WTC11 (cell line): ENCODE data around the gene COPS4. TPM values are rescaled to one million over a fixed set of nuclear protein-coding genes. Genes with fewer than 3 reads are reported as not detected.
"Not testable (repeated sequence)": the region's sequence is repeated elsewhere in the genome, so short reads cannot be mapped to it uniquely, and the experiment has no call there.

Source experiments
- ATAC-seq: fragments of 200-7000 bp; cut with Tn5 transposase; 2 replicates; pipeline ENCODE4 v1.10.0; 2021; ENCODE audit warnings: mild to moderate bottlenecking, moderate library complexity
- CTCF ChIA-PET: fragments of 300-600 bp; sonication (Branson Sonifier 250); formaldehyde crosslinking; loops from one replicate; lab custom pipeline; 2021; ENCODE audit warnings: antibody characterized with exemption; lab: Charles Lee
- POLR2A ChIA-PET: fragments of 350-600 bp; sonication (Branson Sonifier 250); formaldehyde crosslinking; loops from one replicate; lab custom pipeline; 2021; ENCODE audit warnings: antibody characterized with exemption; lab: Charles Lee
- DNase-seq: peaks from one replicate; pipeline ENCODE4 v3.0.0; 2021; ENCODE audit warnings: low spot score
- H3K27ac Mint-ChIP-seq: 2 replicates; pipeline ENCODE4 v1.8.0; 2021; ENCODE audit warnings: mixed read lengths
- H3K27me3 Mint-ChIP-seq: 2 replicates; pipeline ENCODE4 v1.8.0; 2021; ENCODE audit warnings: low read depth, mild to moderate bottlenecking, moderate library complexity, mixed read lengths
- H3K36me3 Mint-ChIP-seq: 2 replicates; pipeline ENCODE4 v1.8.0; 2021; ENCODE audit warnings: mixed read lengths
- H3K4me1 Mint-ChIP-seq: 2 replicates; pipeline ENCODE4 v1.8.0; 2022; ENCODE audit warnings: mixed read lengths
- H3K4me3 Mint-ChIP-seq: 2 replicates; pipeline ENCODE4 v1.8.0; 2021; ENCODE audit warnings: mild to moderate bottlenecking, moderate library complexity, mixed read lengths
- H3K9me3 Mint-ChIP-seq: 2 replicates; pipeline ENCODE4 v1.8.0; 2021; ENCODE audit warnings: mixed read lengths
- AR ChIP-seq: fragments of 250-450 bp; sonication (Bioruptor Pico); IDR thresholded peaks from 2 replicates; pipeline ENCODE4 v1.9.0; 2021; ENCODE audit warnings: mild to moderate bottlenecking
- E2F1 ChIP-seq: sonication (generic); formaldehyde crosslinking; IDR thresholded peaks from 2 replicates; pipeline ENCODE4 v1.8.0; 2022; ENCODE audit warnings: mild to moderate bottlenecking, missing genetic modification reagents
- IRF2 ChIP-seq: sonication (generic); formaldehyde crosslinking; IDR thresholded peaks from 2 replicates; pipeline ENCODE4 v1.8.0; 2022; ENCODE audit warnings: low read depth, missing genetic modification reagents, borderline replicate concordance
- NR2C2 ChIP-seq: sonication (generic); formaldehyde crosslinking; IDR thresholded peaks from 2 replicates; pipeline ENCODE4 v1.8.0; 2022; ENCODE audit warnings: mild to moderate bottlenecking, missing genetic modification reagents
- PRDM15 ChIP-seq: sonication (generic); formaldehyde crosslinking; IDR thresholded peaks from 2 replicates; pipeline ENCODE4 v1.8.0; 2022; ENCODE audit warnings: missing genetic modification reagents
- SMAD4 ChIP-seq: sonication (generic); formaldehyde crosslinking; IDR thresholded peaks from 2 replicates; pipeline ENCODE4 v1.8.0; 2022; ENCODE audit warnings: mild to moderate bottlenecking, missing genetic modification reagents
- SOX15 ChIP-seq: fragments of 250-450 bp; sonication (Bioruptor Pico); IDR thresholded peaks from 2 replicates; pipeline ENCODE4 v1.9.0; 2021; ENCODE audit warnings: mild to moderate bottlenecking
- TEAD1 ChIP-seq: sonication (generic); formaldehyde crosslinking; IDR thresholded peaks from 2 replicates; pipeline ENCODE4 v1.8.0; 2022; ENCODE audit warnings: mild to moderate bottlenecking, missing genetic modification reagents
- USF2 ChIP-seq: sonication (generic); formaldehyde crosslinking; IDR thresholded peaks from 2 replicates; pipeline ENCODE4 v1.8.1; 2023; ENCODE audit warnings: mild to moderate bottlenecking, missing genetic modification reagents, moderate library complexity
- ZNF317 ChIP-seq: sonication (generic); formaldehyde crosslinking; IDR thresholded peaks from 2 replicates; pipeline ENCODE4 v1.8.1; 2023; ENCODE audit warnings: low read depth, mild to moderate bottlenecking, moderate library complexity, missing genetic modification reagents, borderline replicate concordance
- ZNF396 ChIP-seq: fragments of 250-450 bp; sonication (Bioruptor Pico); IDR thresholded peaks from 2 replicates; pipeline ENCODE4 v1.8.0; 2021; ENCODE audit warnings: mild to moderate bottlenecking, moderate library complexity, borderline replicate concordance
- total RNA-seq: library from RNA; stranded (reverse); gene quantifications from 3 replicates; pipeline ENCODE4 v1.2.3, GENCODE V29; 2021
- TF ChIP-seq, protein P1 (sequence below): sonication (generic); formaldehyde crosslinking; IDR thresholded peaks from 2 replicates; pipeline ENCODE4 v1.8.1; 2022; ENCODE audit warnings: mild to moderate bottlenecking, missing genetic modification reagents, moderate library complexity, borderline replicate concordance
- TF ChIP-seq, protein P2 (sequence below): fragments of 250-450 bp; sonication (Bioruptor Pico); IDR thresholded peaks from 2 replicates; pipeline ENCODE4 v1.9.0; 2021; ENCODE audit warnings: mild to moderate bottlenecking, borderline replicate concordance

COPS4 gene
- total RNA-seq, 1 experiment from 2014 or later, result 30.9 TPM

DNA sequence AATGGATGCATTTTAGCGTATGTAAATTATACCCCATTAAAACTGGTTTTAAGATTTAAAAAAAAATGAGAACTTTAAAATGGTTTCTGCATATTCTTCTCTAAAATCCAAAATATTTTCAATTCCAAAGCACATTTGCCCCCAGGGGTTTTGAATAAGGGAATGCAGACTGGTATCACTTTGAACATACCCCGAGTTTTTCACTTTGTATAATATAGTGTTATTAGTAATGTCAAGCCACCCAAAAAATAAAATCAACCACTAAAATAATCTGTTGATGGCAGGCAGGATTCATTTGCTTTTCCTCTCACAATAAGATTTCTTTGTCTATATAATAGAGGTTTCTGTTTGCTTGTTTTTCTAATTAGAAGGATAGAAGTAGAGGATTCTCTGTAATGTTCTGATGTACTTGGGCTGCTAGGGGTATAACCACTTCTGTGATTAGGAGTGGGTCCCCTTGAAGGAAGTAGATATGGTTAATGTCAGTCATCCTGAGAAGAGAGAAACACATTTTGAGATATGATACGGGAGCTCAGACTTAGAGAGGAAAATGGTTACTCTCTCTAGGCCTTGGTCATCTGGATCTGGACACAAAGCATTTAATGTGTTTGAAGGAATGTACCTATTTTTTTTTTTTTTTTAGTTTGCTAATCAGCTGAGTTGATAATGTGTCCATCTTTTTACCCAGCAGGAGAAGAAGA lies 15.0 kb upstream of the COPS4 start:
- no peak for TF ChIP-seq SMAD4 (CRISPR knock-in tag)
- TF ChIP-seq ZNF396, result no peak
- TF ChIP-seq E2F1 (CRISPR knock-in tag), result no peak
- no peak for TF ChIP-seq PRDM15
- no peak for TF ChIP-seq NR2C2 (CRISPR knock-in tag)
- no peak for TF ChIP-seq TEAD1 (CRISPR knock-in tag)
- ChIA-PET CTCF (no interaction called here), POLR2A (no interaction called here)
- ATAC-seq (no peak), DNase-seq (no peak)
- Mint-ChIP-seq H3K36me3 (peaks cover 2% of the 10 kb centered on the region), H3K27ac (no peak overlapping the region), H3K4me3 (no peak overlapping the region), H3K9me3 (peaks cover 8% of the 10 kb centered on the region), H3K27me3 (peaks cover 17% of the 10 kb centered on the region), H3K4me1 (no peaks in the 10 kb centered on the region)

DNA sequence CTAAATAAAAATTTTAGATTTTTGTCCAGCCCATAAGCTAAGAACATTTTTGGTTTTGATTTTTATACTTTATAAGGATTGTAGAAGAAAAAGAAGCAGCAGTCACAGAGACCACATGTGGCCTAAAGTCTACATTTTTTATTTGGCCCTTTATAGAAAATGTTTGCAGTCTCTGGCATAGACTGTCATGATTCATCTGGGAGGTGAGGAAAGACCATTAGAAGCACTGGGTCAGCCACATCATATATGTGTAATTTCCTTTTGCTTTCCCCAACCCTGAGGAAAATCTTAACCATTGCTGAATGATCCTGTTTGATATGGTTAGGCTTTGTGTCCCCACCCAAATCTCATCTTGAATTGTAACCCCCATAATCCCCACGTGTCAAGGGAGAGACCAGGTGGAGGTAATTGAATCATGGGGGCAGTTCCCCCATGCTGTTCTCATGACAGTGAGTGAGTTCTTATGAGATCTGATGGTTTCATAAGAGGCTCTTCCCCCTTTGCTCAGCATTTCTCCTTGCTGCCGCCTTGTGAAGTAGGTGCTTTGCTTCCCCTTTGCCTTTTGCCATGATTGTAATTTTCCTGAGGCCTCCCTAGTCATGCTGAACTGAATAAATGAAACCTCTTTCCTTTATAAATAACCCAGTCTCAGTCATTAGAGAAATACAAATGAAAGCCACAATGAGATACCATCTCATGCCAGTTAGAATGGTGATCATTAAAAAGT lies 12.1 kb upstream of the COPS4 start:
- CTCF ChIA-PET, result no interaction called here
- no peak for ATAC-seq
- H3K27ac Mint-ChIP-seq, result no peak overlapping the region
- no peak overlapping the region for H3K4me3 Mint-ChIP-seq
- no peak for TF ChIP-seq AR
- no peak for TF ChIP-seq SOX15 (CRISPR knock-in tag)
- no peak for TF ChIP-seq USF2 (CRISPR knock-in tag)
- H3K9me3 Mint-ChIP-seq, result peaks cover 21% of the 10 kb centered on the region
- POLR2A ChIA-PET, result no interaction called here
- peaks cover 9% of the 10 kb centered on the region for H3K36me3 Mint-ChIP-seq
- no peak for DNase-seq
- H3K4me1 Mint-ChIP-seq, result no peaks in the 10 kb centered on the region
- H3K27me3 Mint-ChIP-seq, result peaks cover 39% of the 10 kb centered on the region

GRCh38 chr4:83023599-83023998 lies 11.4 kb upstream of the COPS4 start:
- CTCF ChIA-PET, DNase-seq, ATAC-seq, H3K4me3 Mint-ChIP-seq, H3K4me1 Mint-ChIP-seq, H3K36me3 Mint-ChIP-seq, POLR2A ChIA-PET, H3K27ac Mint-ChIP-seq: not testable (repeated sequence)
- H3K27me3 Mint-ChIP-seq, result peaks cover 46% of the 10 kb centered on the region
- peaks cover 21% of the 10 kb centered on the region for H3K9me3 Mint-ChIP-seq

DNA sequence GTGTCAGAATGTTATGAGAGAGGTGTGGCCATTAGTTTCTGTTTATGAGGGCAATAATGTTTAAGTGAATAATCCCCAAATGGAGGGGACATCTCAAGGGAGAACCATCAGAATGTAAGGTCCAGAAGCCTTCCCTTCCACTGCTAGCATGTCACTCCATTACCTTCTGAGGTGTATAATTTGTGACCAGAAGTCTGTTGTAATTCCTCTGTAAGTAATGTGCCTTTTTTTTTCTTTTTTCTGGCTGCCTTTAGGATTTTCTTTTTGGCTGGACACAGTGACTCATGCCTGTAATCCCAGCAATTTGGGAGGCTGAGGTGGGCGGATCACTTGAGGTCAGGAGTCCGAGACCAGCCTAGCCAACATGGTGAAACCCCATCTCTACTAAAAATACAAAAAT lies 10.8 kb upstream of the COPS4 start:
- TF ChIP-seq, protein P1, sequence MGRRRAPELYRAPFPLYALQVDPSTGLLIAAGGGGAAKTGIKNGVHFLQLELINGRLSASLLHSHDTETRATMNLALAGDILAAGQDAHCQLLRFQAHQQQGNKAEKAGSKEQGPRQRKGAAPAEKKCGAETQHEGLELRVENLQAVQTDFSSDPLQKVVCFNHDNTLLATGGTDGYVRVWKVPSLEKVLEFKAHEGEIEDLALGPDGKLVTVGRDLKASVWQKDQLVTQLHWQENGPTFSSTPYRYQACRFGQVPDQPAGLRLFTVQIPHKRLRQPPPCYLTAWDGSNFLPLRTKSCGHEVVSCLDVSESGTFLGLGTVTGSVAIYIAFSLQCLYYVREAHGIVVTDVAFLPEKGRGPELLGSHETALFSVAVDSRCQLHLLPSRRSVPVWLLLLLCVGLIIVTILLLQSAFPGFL (CRISPR knock-in tag), result no peak
- TF ChIP-seq ZNF317 (CRISPR knock-in tag) (peak; percentile 74), IRF2 (CRISPR knock-in tag) (no peak)
- TF ChIP-seq, protein P2, sequence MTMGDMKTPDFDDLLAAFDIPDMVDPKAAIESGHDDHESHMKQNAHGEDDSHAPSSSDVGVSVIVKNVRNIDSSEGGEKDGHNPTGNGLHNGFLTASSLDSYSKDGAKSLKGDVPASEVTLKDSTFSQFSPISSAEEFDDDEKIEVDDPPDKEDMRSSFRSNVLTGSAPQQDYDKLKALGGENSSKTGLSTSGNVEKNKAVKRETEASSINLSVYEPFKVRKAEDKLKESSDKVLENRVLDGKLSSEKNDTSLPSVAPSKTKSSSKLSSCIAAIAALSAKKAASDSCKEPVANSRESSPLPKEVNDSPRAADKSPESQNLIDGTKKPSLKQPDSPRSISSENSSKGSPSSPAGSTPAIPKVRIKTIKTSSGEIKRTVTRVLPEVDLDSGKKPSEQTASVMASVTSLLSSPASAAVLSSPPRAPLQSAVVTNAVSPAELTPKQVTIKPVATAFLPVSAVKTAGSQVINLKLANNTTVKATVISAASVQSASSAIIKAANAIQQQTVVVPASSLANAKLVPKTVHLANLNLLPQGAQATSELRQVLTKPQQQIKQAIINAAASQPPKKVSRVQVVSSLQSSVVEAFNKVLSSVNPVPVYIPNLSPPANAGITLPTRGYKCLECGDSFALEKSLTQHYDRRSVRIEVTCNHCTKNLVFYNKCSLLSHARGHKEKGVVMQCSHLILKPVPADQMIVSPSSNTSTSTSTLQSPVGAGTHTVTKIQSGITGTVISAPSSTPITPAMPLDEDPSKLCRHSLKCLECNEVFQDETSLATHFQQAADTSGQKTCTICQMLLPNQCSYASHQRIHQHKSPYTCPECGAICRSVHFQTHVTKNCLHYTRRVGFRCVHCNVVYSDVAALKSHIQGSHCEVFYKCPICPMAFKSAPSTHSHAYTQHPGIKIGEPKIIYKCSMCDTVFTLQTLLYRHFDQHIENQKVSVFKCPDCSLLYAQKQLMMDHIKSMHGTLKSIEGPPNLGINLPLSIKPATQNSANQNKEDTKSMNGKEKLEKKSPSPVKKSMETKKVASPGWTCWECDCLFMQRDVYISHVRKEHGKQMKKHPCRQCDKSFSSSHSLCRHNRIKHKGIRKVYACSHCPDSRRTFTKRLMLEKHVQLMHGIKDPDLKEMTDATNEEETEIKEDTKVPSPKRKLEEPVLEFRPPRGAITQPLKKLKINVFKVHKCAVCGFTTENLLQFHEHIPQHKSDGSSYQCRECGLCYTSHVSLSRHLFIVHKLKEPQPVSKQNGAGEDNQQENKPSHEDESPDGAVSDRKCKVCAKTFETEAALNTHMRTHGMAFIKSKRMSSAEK (CRISPR knock-in tag), result no peak
- no peak for DNase-seq
- peaks cover 21% of the 10 kb centered on the region for H3K9me3 Mint-ChIP-seq
- peaks cover 52% of the 10 kb centered on the region for H3K27me3 Mint-ChIP-seq
- peaks cover 9% of the 10 kb centered on the region for H3K36me3 Mint-ChIP-seq
- no peaks in the 10 kb centered on the region for H3K4me1 Mint-ChIP-seq
- ChIA-PET POLR2A (no interaction called here), CTCF (no interaction called here)
- no peak for ATAC-seq
- H3K4me3 Mint-ChIP-seq, result no peak overlapping the region
- no peak overlapping the region for H3K27ac Mint-ChIP-seq
